GM23338 (cell line): Measurements from ENCODE around the gene ZNF286A. TPM values are rescaled to one million over a fixed set of nuclear protein-coding genes. Genes with fewer than 3 reads are reported as not detected.

ENCODE experiments used
- ATAC-seq: fragments of 200-7000 bp; cut with Tn5 transposase; 3 replicates; pipeline ENCODE4 v1.9.1; 2020
- DNase-seq: peaks from one replicate; pipeline ENCODE4 v3.0.0-alpha.2; 2015; ENCODE audit warnings: low spot score
- H2AFZ ChIP-seq: fragments of 200-600 bp; sonication (generic); 2 replicates; pipeline ENCODE4 v1.8.0; 2016; ENCODE audit warnings: antibody characterized with exemption, mild to moderate bottlenecking, moderate library complexity
- H3F3A ChIP-seq: fragments of 200-600 bp; sonication (generic); replicated peaks from 2 replicates; pipeline ENCODE4 v1.8.0; 2017; ENCODE audit warnings: antibody characterized with exemption, mixed run types, low read depth
- H3K27ac ChIP-seq: fragments of 200-600 bp; sonication (generic); 2 replicates; pipeline ENCODE4 v1.6.1; 2016; ENCODE audit warnings: low read depth
- H3K27me3 ChIP-seq: fragments of 200-600 bp; sonication (generic); 2 replicates; pipeline ENCODE4 v1.8.0; 2016; ENCODE audit warnings: mild to moderate bottlenecking, mixed run types, moderate library complexity; ENCODE audit not compliant: insufficient read depth
- H3K36me3 ChIP-seq: fragments of 200-600 bp; sonication (generic); 2 replicates; pipeline ENCODE4 v1.8.0; 2016; ENCODE audit warnings: mild to moderate bottlenecking; ENCODE audit not compliant: insufficient read depth
- H3K4me1 ChIP-seq: fragments of 200-600 bp; sonication (generic); 2 replicates; pipeline ENCODE4 v1.8.0; 2016; ENCODE audit warnings: mild to moderate bottlenecking, moderate library complexity; ENCODE audit not compliant: insufficient read depth
- H3K4me2 ChIP-seq: fragments of 200-600 bp; sonication (generic); 2 replicates; pipeline ENCODE4 v1.7.1; 2017; ENCODE audit warnings: mixed run types
- H3K4me3 ChIP-seq: fragments of 200-600 bp; sonication (generic); 2 replicates; pipeline ENCODE4 v1.6.1; 2016; ENCODE audit warnings: mixed run types
- H3K79me2 ChIP-seq: fragments of 200-600 bp; sonication (generic); replicated peaks from 2 replicates; pipeline ENCODE4 v1.8.0; 2017; ENCODE audit warnings: mild to moderate bottlenecking; ENCODE audit not compliant: insufficient read depth
- H3K9me2 ChIP-seq: fragments of 200-600 bp; sonication (generic); 2 replicates; pipeline ENCODE4 v1.8.0; 2017; ENCODE audit not compliant: insufficient read depth
- H4K20me1 ChIP-seq: fragments of 200-600 bp; sonication (generic); replicated peaks from 2 replicates; pipeline ENCODE4 v1.8.0; 2017; ENCODE audit warnings: mild to moderate bottlenecking; ENCODE audit not compliant: insufficient read depth
- H3K27ac Mint-ChIP-seq: 2 replicates; pipeline ENCODE4 v1.8.0; 2020; ENCODE audit warnings: inconsistent platforms, mild to moderate bottlenecking, moderate library complexity, mixed read lengths
- H3K27me3 Mint-ChIP-seq: 3 replicates; pipeline ENCODE4 v1.8.0; 2022; ENCODE audit warnings: low read depth, mild to moderate bottlenecking, moderate library complexity, mixed read lengths, inconsistent platforms; ENCODE audit not compliant: insufficient read depth, poor library complexity
- H3K36me3 Mint-ChIP-seq: 3 replicates; pipeline ENCODE4 v1.8.0; 2021; ENCODE audit warnings: low read depth, mild to moderate bottlenecking, inconsistent platforms, moderate library complexity, mixed read lengths
- H3K4me1 Mint-ChIP-seq: 3 replicates; pipeline ENCODE4 v1.8.0; 2020; ENCODE audit warnings: mild to moderate bottlenecking, inconsistent platforms, mixed read lengths
- H3K4me3 Mint-ChIP-seq: 3 replicates; pipeline ENCODE4 v1.8.0; 2021; ENCODE audit warnings: moderate library complexity, mild to moderate bottlenecking, inconsistent platforms, mixed read lengths
- H3K9me3 Mint-ChIP-seq: 3 replicates; pipeline ENCODE4 v1.8.0; 2020; ENCODE audit warnings: moderate library complexity, mild to moderate bottlenecking, inconsistent platforms, mixed read lengths
- CREB1 ChIP-seq: fragments of 250-450 bp; sonication (Bioruptor Pico); IDR thresholded peaks from 2 replicates; pipeline ENCODE4 v1.5.0; 2020; ENCODE audit warnings: low read depth, mild to moderate bottlenecking, moderate library complexity
- EZH2phosphoT487 ChIP-seq: fragments of 200-600 bp; sonication (generic); IDR thresholded peaks from one replicate; pipeline ENCODE4 v1.8.1; 2018; ENCODE audit warnings: antibody characterized with exemption; ENCODE audit not compliant: unreplicated experiment
- JUNB ChIP-seq: IDR thresholded peaks from one replicate; pipeline ENCODE4 v1.6.1; 2016; ENCODE audit warnings: antibody characterized with exemption; ENCODE audit not compliant: unreplicated experiment
- NANOG ChIP-seq: IDR thresholded peaks from 2 replicates; pipeline ENCODE4 v1.6.1; 2016; ENCODE audit warnings: antibody characterized with exemption, borderline replicate concordance
- POLR2AphosphoS5 ChIP-seq: IDR thresholded peaks from 2 replicates; pipeline ENCODE4 v1.6.1; 2016; ENCODE audit warnings: antibody characterized with exemption, low read depth
- STAT1 ChIP-seq: IDR thresholded peaks from one replicate; pipeline ENCODE4 v1.6.1; 2016; ENCODE audit warnings: antibody characterized with exemption; ENCODE audit not compliant: unreplicated experiment
- ZNF331 ChIP-seq: fragments of 250-450 bp; sonication (Bioruptor Pico); IDR thresholded peaks from 2 replicates; pipeline ENCODE4 v1.5.0; 2020; ENCODE audit warnings: low read depth, mild to moderate bottlenecking, moderate library complexity
- polyA plus RNA-seq: library from polyadenylated mRNA; unstranded; fragments of >200 nt; fragmentation: Nextera tagmentation; extraction: Ambion mirVana; gene quantifications from 2 replicates; pipeline ENCODE4 v1.2.1, GENCODE V29; 2016
- total RNA-seq: library from RNA; depleted of rRNA; stranded (reverse); fragments of >200 nt; shearing (Covaris generic); gene quantifications from 2 replicates; pipeline ENCODE4 v1.2.3, GENCODE V29; 2014
- TF ChIP-seq, protein P1 (sequence below): fragments of 250-450 bp; sonication (Bioruptor Pico); IDR thresholded peaks from 2 replicates; pipeline ENCODE4 v1.5.0; 2020; ENCODE audit warnings: mild to moderate bottlenecking, moderate library complexity
- TF ChIP-seq, protein P2 (sequence below): IDR thresholded peaks from 2 replicates; pipeline ENCODE4 v1.6.1; 2016; ENCODE audit warnings: antibody characterized with exemption
- TF ChIP-seq, protein P3 (sequence below): IDR thresholded peaks from one replicate; pipeline ENCODE4 v1.6.1; 2018; ENCODE audit warnings: antibody characterized with exemption; ENCODE audit not compliant: unreplicated experiment
- TF ChIP-seq, protein P4 (sequence below), 2 experiments: fragments of 200-600 bp in 1 of 2; sonication (generic) in 1 of 2; conservative IDR thresholded peaks; 2 replicates each; pipeline versions ENCODE4 v1.5.1 to v1.6.1; 2016 to 2017; ENCODE audit warnings: antibody characterized with exemption in 2 of 2, low read depth in 2 of 2, mild to moderate bottlenecking in 2 of 2, moderate library complexity in 1 of 2

ZNF286A gene
- total and polyA plus RNA-seq, 2 experiments from 2014 or later, result 44.8 to 93.4 TPM

DNA sequence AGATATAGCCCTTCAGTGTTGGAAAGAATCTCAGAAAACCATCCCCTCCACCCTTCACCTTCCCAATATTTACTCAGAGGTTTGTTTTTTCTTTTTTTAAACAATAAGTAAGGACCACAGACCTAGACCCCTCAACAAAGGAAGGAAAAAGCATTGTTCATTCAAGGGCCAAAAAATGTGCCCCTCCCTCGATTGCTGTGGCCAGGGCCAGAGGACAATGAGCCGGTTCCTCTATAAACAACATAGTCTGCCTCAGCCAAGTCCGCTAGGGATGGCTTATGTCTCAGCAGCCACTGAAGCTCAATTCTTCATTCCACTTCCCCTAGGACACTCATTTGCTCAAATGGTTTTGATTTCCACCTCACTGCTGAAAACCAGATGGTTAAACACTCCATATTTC lies 39.5 kb upstream of the ZNF286A start (continued):
- TF ChIP-seq, protein P1, sequence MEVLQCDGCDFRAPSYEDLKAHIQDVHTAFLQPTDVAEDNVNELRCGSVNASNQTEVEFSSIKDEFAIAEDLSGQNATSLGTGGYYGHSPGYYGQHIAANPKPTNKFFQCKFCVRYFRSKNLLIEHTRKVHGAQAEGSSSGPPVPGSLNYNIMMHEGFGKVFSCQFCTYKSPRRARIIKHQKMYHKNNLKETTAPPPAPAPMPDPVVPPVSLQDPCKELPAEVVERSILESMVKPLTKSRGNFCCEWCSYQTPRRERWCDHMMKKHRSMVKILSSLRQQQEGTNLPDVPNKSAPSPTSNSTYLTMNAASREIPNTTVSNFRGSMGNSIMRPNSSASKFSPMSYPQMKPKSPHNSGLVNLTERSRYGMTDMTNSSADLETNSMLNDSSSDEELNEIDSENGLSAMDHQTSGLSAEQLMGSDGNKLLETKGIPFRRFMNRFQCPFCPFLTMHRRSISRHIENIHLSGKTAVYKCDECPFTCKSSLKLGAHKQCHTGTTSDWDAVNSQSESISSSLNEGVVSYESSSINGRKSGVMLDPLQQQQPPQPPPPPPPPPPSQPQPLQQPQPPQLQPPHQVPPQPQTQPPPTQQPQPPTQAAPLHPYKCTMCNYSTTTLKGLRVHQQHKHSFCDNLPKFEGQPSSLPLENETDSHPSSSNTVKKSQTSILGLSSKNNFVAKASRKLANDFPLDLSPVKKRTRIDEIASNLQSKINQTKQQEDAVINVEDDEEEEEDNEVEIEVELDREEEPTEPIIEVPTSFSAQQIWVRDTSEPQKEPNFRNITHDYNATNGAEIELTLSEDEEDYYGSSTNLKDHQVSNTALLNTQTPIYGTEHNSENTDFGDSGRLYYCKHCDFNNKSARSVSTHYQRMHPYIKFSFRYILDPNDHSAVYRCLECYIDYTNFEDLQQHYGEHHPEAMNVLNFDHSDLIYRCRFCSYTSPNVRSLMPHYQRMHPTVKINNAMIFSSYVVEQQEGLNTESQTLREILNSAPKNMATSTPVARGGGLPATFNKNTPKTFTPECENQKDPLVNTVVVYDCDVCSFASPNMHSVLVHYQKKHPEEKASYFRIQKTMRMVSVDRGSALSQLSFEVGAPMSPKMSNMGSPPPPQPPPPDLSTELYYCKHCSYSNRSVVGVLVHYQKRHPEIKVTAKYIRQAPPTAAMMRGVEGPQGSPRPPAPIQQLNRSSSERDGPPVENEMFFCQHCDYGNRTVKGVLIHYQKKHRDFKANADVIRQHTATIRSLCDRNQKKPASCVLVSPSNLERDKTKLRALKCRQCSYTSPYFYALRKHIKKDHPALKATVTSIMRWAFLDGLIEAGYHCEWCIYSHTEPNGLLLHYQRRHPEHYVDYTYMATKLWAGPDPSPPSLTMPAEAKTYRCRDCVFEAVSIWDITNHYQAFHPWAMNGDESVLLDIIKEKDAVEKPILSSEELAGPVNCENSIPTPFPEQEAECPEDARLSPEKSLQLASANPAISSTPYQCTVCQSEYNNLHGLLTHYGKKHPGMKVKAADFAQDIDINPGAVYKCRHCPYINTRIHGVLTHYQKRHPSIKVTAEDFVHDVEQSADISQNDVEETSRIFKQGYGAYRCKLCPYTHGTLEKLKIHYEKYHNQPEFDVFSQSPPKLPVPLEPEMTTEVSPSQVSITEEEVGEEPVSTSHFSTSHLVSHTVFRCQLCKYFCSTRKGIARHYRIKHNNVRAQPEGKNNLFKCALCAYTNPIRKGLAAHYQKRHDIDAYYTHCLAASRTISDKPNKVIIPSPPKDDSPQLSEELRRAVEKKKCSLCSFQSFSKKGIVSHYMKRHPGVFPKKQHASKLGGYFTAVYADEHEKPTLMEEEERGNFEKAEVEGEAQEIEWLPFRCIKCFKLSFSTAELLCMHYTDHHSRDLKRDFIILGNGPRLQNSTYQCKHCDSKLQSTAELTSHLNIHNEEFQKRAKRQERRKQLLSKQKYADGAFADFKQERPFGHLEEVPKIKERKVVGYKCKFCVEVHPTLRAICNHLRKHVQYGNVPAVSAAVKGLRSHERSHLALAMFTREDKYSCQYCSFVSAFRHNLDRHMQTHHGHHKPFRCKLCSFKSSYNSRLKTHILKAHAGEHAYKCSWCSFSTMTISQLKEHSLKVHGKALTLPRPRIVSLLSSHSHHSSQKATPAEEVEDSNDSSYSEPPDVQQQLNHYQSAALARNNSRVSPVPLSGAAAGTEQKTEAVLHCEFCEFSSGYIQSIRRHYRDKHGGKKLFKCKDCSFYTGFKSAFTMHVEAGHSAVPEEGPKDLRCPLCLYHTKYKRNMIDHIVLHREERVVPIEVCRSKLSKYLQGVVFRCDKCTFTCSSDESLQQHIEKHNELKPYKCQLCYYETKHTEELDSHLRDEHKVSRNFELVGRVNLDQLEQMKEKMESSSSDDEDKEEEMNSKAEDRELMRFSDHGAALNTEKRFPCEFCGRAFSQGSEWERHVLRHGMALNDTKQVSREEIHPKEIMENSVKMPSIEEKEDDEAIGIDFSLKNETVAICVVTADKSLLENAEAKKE (CRISPR knock-in tag), result no peak
- TF ChIP-seq ZNF331 (CRISPR knock-in tag) (no peak), POLR2AphosphoS5 (no peak), JUNB (no peak)

DNA sequence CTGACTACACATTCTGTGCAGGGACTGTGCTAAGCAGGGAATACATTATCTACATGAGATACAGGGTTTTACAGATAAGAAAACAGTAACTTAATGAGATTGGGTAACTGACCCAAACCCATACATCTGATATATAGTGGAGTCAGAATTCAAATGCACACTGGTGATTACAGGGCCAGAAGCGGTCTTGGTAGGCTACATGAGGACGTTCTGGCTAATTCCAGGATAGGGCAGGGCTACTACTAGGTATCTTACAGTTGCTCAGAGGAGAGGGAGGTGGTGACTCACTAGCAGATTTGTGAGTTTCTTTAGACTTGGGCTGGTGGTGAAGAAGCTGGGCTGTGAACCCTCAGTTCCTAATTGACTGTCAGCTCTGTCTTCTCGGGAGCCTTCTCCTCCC lies 36.9 kb upstream of the ZNF286A start:
- Histone ChIP-seq H2AFZ (no peak overlapping the region), H3K4me1 (no peaks in the 10 kb centered on the region; the same call in 1 of the 2 replicates), H3F3A (no peaks in the 10 kb centered on the region), H3K4me3 (no peak overlapping the region), H3K27me3 (no peaks in the 10 kb centered on the region), H3K27ac (no peak overlapping the region), H3K36me3 (peaks cover 4% of the 10 kb centered on the region; the same call in 1 of the 2 replicates), H4K20me1 (no peaks in the 10 kb centered on the region), H3K9me2 (no peaks in the 10 kb centered on the region), H3K4me2 (no peak overlapping the region), H3K79me2 (no peaks in the 10 kb centered on the region)
- H3K4me1 Mint-ChIP-seq, result peaks cover 10% of the 10 kb centered on the region; the same call in 2 of the 3 replicates
- H3K36me3 Mint-ChIP-seq, result peaks cover 12% of the 10 kb centered on the region
- no peaks in the 10 kb centered on the region for H3K27me3 Mint-ChIP-seq
- no peak for ATAC-seq
- no peaks in the 10 kb centered on the region for H3K9me3 Mint-ChIP-seq
- no peak overlapping the region for H3K27ac Mint-ChIP-seq
- H3K4me3 Mint-ChIP-seq, result no peak overlapping the region
- DNase-seq, result no peak
- TF ChIP-seq, protein P2, sequence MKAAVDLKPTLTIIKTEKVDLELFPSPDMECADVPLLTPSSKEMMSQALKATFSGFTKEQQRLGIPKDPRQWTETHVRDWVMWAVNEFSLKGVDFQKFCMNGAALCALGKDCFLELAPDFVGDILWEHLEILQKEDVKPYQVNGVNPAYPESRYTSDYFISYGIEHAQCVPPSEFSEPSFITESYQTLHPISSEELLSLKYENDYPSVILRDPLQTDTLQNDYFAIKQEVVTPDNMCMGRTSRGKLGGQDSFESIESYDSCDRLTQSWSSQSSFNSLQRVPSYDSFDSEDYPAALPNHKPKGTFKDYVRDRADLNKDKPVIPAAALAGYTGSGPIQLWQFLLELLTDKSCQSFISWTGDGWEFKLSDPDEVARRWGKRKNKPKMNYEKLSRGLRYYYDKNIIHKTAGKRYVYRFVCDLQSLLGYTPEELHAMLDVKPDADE, result no peak
- TF ChIP-seq POLR2AphosphoS5 (no peak), CREB1 (CRISPR knock-in tag) (no peak), STAT1 (no peak), NANOG (no peak), EZH2phosphoT487 (no peak), ZNF331 (CRISPR knock-in tag) (no peak)
- TF ChIP-seq, protein P3, sequence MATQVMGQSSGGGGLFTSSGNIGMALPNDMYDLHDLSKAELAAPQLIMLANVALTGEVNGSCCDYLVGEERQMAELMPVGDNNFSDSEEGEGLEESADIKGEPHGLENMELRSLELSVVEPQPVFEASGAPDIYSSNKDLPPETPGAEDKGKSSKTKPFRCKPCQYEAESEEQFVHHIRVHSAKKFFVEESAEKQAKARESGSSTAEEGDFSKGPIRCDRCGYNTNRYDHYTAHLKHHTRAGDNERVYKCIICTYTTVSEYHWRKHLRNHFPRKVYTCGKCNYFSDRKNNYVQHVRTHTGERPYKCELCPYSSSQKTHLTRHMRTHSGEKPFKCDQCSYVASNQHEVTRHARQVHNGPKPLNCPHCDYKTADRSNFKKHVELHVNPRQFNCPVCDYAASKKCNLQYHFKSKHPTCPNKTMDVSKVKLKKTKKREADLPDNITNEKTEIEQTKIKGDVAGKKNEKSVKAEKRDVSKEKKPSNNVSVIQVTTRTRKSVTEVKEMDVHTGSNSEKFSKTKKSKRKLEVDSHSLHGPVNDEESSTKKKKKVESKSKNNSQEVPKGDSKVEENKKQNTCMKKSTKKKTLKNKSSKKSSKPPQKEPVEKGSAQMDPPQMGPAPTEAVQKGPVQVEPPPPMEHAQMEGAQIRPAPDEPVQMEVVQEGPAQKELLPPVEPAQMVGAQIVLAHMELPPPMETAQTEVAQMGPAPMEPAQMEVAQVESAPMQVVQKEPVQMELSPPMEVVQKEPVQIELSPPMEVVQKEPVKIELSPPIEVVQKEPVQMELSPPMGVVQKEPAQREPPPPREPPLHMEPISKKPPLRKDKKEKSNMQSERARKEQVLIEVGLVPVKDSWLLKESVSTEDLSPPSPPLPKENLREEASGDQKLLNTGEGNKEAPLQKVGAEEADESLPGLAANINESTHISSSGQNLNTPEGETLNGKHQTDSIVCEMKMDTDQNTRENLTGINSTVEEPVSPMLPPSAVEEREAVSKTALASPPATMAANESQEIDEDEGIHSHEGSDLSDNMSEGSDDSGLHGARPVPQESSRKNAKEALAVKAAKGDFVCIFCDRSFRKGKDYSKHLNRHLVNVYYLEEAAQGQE, result no peak
- TF ChIP-seq, protein P4, sequence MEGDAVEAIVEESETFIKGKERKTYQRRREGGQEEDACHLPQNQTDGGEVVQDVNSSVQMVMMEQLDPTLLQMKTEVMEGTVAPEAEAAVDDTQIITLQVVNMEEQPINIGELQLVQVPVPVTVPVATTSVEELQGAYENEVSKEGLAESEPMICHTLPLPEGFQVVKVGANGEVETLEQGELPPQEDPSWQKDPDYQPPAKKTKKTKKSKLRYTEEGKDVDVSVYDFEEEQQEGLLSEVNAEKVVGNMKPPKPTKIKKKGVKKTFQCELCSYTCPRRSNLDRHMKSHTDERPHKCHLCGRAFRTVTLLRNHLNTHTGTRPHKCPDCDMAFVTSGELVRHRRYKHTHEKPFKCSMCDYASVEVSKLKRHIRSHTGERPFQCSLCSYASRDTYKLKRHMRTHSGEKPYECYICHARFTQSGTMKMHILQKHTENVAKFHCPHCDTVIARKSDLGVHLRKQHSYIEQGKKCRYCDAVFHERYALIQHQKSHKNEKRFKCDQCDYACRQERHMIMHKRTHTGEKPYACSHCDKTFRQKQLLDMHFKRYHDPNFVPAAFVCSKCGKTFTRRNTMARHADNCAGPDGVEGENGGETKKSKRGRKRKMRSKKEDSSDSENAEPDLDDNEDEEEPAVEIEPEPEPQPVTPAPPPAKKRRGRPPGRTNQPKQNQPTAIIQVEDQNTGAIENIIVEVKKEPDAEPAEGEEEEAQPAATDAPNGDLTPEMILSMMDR (conservative IDR thresholded peaks at IDR 0.05; ENCODE audit: low read depth in 2 of 2), result no peak
